Stimulated activated CD4-positive, alpha-beta T cell treated with anti-CD3 and anti-CD28 coated beads, Interleukin-4, amount 100 ng/mL, for 48 hours (primary cell): ENCODE measurements around the gene JADE2.
A peak's percentile ranks its signal among the peaks of the same experiment; 100 is the strongest.

Experiments
- DNase-seq, 2 donors: peaks; one replicate each; pipeline ENCODE4 v3.0.0-alpha.2; 2020; ENCODE audit warnings: low read depth in 2 of 2

JADE2 gene

DNA sequence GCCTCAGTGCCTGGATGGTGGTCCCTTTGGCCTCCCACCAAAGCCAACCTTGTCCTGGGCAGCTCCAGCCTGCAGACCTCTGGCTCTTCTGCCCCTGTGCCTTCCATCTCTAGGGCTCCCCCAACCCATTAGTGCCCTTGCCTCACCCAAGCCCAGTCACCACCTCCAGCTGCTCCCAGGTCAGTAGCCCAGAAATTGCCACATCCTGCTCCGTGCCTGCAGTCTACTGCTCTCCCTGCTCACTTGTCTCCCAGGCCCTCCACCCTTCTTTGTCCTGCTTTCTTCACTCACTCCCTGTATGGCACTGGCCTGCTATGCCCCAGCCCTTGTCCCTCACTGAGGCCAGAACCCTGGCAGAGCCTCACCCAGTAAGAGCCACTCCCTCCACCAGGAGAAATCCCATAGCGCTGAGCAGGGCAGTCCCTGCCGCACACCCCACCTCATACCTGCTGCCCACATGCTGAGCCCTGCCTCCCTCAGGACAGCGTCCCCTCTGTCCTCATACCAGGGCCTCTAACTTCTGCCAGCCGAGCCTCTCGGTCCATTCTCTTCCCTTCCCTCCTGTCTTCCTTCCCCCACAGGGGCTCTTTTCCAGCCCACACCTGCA is 44.4 kb downstream of the JADE2 start:
- no peak for DNase-seq

DNA sequence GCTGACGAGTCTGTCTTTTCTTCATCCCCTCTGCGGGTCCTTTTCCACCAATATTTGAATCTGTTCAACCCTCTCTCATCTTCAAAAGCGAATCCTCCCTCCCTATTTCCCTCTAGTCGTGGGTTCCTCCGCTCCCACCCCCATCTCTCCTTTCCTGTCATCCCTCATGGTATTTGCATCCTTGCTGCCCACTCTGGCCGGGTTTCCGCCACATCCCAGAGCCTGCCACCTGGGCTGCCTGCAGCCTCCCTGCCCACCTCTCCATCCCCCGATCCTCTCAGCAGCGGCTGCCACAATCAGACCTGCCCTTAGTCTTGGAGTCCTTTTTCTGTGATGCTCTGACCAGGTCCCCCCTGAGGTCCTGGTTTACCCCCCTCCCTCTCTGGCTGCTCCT is 44.9 kb downstream of the JADE2 start:
- no peak for DNase-seq

GRCh38 chr5:134570886-134571285 is 45.4 kb downstream of the JADE2 start:
- DNase-seq = no peak

- DNase-seq = no peak
Observed at GRCh38 chr5:134571693-134572405, 46.4 kb downstream of the JADE2 start.

GRCh38 chr5:134572811-134573210 is 47.3 kb downstream of the JADE2 start:
- no peak for DNase-seq

- no peak for DNase-seq
Observed at GRCh38 chr5:134574521-134574920, 49.1 kb downstream of the JADE2 start.

DNA sequence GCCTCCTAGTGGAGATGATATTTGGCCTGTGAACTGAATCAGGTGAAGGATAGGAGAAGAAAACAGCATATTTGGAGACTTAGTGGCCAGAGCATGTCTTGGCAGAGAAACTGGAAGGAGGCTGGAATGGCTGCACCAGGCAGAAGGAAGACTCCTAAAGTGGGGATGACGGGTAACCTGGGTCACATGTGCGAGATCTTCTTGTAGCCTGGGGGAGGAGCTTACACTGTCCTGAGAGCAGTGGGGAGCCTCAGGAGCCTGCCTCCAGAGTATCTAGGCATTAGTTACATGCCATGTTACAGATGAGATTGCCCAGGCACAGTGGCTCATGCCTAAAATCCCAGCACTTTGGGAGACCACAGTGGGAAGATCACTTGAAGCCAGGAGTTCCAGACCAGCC is 49.8 kb downstream of the JADE2 start:
- no peak for DNase-seq

- DNase-seq = no peak
Observed at GRCh38 chr5:134576386-134577021, 51.0 kb downstream of the JADE2 start.

- no peak for DNase-seq
Observed at GRCh38 chr5:134577022-134577795, 51.7 kb downstream of the JADE2 start.

DNA sequence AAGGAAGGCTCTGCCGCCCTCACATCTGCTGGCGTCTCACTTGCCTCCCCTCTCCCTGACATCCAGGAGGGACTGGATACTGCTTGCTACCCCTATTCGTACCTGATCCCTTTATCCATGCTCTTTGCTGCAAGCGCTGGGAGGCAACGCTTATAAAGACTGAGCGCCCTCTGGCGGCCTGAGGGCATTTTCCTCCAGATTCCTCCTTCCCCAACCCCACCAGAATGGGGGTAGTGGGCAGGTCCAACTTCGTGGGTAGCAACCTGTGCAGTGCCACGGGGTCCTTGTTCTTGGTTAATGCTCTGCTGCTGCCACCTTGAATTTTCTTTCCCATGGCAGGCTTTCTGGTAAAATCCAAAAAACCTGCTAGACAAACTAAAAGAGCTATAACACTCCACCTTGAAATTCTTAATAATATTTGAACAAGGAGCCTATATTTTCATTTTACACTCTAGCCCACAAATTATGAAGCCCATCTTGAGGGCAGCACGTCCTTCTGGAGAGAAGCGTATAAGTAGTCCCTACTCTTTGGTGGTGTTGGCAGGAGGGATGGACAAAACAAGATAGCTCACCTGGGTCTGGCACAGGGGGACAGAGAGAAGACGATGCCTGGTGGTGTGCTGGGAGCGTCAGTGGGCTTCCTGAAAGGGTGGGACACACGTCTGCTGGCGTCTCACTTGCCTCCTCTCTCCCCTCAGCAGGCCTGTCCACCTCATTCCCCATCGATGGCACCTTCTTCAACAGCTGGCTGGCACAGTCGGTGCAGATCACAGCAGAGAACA is 52.5 kb downstream of the JADE2 start:
- peak; percentile 72 to 80 for DNase-seq

DNA sequence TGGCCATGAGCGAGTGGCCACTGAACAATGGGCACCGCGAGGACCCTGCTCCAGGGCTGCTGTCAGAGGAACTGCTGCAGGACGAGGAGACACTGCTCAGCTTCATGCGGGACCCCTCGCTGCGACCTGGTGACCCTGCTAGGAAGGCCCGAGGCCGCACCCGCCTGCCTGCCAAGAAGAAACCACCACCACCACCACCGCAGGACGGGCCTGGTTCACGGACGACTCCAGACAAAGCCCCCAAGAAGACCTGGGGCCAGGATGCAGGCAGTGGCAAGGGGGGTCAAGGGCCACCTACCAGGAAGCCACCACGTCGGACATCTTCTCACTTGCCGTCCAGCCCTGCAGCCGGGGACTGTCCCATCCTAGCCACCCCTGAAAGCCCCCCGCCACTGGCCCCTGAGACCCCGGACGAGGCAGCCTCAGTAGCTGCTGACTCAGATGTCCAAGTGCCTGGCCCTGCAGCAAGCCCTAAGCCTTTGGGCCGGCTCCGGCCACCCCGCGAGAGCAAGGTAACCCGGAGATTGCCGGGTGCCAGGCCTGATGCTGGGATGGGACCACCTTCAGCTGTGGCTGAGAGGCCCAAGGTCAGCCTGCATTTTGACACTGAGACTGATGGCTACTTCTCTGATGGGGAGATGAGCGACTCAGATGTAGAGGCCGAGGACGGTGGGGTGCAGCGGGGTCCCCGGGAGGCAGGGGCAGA is 53.3 kb downstream of the JADE2 start:
- DNase-seq = no peak

- no peak for DNase-seq
Observed at GRCh38 chr5:134579284-134579771, 53.9 kb downstream of the JADE2 start.

- DNase-seq = no peak
Observed at GRCh38 chr5:134580001-134580460, 54.6 kb downstream of the JADE2 start.

DNA sequence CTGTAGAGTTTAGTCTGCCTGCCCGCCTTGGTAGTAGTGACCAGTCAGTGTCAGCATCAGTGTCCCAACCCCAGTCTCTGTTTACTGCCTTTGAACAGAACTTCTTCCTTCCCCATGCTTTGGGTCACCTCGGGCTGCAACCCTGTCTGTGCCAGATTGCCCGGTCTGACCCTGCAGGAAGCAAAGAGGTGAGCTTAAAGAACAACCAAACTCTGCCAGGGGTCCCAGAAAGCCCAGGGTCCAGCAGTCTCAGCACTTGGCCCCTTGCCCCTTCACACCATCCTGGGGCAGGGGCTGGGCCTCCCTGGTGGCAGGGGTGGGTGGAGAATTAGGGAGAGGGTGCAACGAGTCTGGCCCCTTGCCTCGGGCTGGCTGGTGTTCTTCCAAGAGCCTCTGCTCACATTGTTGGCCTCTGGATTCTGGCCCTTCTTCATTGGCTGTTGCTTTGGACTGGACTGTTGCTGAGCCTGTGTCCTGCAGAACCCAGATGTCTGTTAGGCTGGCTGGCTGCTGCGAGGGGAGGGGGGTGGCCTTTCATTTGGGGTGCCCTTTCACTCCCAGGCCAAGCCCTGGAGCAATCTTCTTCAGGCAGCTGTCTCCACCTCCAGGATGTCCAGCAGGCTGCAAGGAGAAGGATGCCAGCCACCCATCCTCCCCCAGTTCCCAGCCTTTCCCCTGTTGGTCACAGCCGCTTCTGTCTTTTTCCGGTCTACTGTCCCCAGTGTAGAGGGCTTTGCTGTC is 55.9 kb downstream of the JADE2 start:
- DNase-seq = no peak

- no peak for DNase-seq
Observed at GRCh38 chr5:134582281-134582680, 56.8 kb downstream of the JADE2 start.

GRCh38 chr5:134582941-134583340 is 57.5 kb downstream of the JADE2 start:
- no peak for DNase-seq

- no peak for DNase-seq
Observed at GRCh38 chr5:134583766-134584165, 58.3 kb downstream of the JADE2 start.

DNA sequence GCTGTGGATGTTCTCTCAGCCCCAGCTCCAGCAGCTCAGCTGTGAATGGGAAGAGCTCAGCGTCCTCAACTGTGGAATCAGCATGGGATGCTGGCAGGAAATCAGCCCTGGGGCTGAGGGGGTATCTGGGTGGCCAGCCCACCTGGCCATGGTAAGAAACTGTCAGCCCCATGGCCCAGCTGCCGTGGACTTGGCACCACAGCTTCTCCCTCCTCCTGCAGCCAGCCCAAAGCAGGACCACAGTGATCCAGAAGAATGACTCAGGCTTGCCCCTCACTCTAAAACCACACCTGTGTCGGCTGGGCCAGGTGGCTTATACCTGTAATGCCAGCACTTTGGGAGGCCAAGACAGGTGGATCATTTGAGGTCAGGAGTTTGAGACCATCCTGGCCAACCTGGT is 59.2 kb downstream of the JADE2 start:
- DNase-seq = no peak

DNA sequence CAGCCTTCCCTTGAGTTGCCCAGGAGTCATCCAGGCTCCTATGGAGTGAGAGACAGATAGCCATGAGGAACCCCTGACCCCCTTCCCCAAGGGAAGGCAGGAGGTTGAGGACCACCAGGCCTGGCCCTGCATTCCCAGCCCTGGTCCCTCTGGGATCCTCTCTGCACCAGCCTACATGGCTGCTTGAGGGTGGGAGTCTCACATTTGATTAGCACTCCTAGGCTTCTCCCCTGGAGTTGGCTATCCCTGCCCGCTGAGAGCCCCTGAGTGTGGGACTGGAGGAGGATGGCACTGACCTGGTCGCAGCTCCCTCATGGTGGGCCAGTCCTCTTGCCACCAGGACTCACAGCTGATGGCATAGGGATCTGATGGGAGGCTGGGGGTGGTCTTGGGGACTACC is 60.5 kb downstream of the JADE2 start:
- DNase-seq = no peak
